ENCODE measurements around the gene SIPA1L3. TPM values are rescaled to one million over a fixed set of nuclear protein-coding genes. Genes with fewer than 3 reads are reported as not detected.

Gene SIPA1L3
- total RNA-seq, 1 donor from 2014 or later, result 29.6 TPM

- Mint-ChIP-seq H3K4me3 (ENCODE audit: unreplicated experiment) (no peak overlapping the region), H3K9me3 (ENCODE audit: unreplicated experiment) (no peaks in the 10 kb centered on the region), H3K36me3 (ENCODE audit: low read depth, unreplicated experiment) (peaks cover 22% of the 10 kb centered on the region), H3K4me1 (ENCODE audit: unreplicated experiment) (peaks cover 38% of the 10 kb centered on the region), H3K27me3 (ENCODE audit: unreplicated experiment) (peaks cover 8% of the 10 kb centered on the region), H3K27ac (ENCODE audit: unreplicated experiment) (peak overlapping the region; percentile 26)
- no peak for DNase-seq (ENCODE audit: low spot score)
- TF ChIP-seq CTCF (IDR thresholded peaks at IDR 0.05; ENCODE audit: unreplicated experiment), result no peak
These were observed 140.6 kb downstream of the SIPA1L3 start for GRCh38 chr19:38047641-38048040.

GRCh38 chr19:38049105-38049649, 142.2 kb downstream of the SIPA1L3 start:
- no peak overlapping the region for H3K4me3 Mint-ChIP-seq (ENCODE audit: unreplicated experiment)
- peaks cover 8% of the 10 kb centered on the region for H3K27me3 Mint-ChIP-seq (ENCODE audit: unreplicated experiment)
- H3K9me3 Mint-ChIP-seq (ENCODE audit: unreplicated experiment), result no peaks in the 10 kb centered on the region
- no peak for TF ChIP-seq CTCF (IDR thresholded peaks at IDR 0.05; ENCODE audit: unreplicated experiment)
- H3K27ac Mint-ChIP-seq (ENCODE audit: unreplicated experiment), result no peak overlapping the region
- H3K4me1 Mint-ChIP-seq (ENCODE audit: unreplicated experiment), result peaks cover 30% of the 10 kb centered on the region
- peaks cover 17% of the 10 kb centered on the region for H3K36me3 Mint-ChIP-seq (ENCODE audit: low read depth, unreplicated experiment)
- DNase-seq (ENCODE audit: low spot score), result no peak

GRCh38 chr19:38055010-38055409, 148.0 kb downstream of the SIPA1L3 start:
- no peak for TF ChIP-seq CTCF (IDR thresholded peaks at IDR 0.05; ENCODE audit: unreplicated experiment)
- Mint-ChIP-seq H3K27me3 (ENCODE audit: unreplicated experiment) (peaks cover 3% of the 10 kb centered on the region), H3K9me3 (ENCODE audit: unreplicated experiment) (no peaks in the 10 kb centered on the region), H3K4me3 (ENCODE audit: unreplicated experiment) (no peak overlapping the region), H3K27ac (ENCODE audit: unreplicated experiment) (peak overlapping the region; percentile 91), H3K36me3 (ENCODE audit: low read depth, unreplicated experiment) (peaks cover 4% of the 10 kb centered on the region), H3K4me1 (ENCODE audit: unreplicated experiment) (peaks cover 43% of the 10 kb centered on the region)
- DNase-seq (ENCODE audit: low spot score), result peak; percentile 26

DNA sequence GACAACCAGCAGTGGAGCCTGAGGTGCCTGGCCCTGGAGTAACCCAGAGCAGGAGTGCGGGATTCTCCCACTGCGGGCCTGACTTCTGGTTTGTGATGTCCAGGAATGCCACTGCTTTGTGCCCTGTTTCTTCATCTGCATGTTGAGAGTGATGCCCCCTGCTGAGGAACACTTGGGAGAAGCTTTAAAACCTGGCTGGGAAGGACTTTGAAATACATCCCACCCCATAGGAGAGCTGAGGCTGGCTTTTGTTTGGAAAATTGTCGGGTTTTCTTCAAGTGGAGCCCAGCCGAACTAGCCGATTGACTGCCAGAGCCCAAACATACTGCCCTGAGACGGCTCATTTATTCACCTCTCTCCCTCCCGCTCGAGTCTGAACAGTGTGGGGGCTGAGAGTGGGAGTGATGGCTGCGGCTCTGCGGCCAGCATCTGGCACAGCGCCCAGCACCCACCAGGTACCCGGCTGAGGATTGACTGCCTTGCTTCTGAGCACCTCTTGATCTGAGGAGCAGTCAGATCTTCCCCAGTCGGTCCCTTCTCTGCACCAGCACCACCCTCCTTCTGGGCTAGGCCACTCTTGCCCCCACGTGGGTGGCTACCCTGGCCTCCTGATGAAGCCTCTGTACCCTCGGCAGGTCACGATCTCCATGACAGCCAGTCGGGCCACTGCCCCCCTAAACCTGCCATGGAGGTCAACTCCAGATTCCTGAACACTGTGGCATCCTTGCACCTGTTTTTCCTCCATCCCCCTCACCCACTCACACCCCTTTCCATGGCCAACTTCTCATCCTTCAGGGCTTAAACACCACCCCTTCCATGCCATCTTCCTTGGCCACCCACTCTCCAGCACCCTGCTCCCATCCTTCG, 148.9 kb downstream of the SIPA1L3 start:
- Mint-ChIP-seq H3K4me1 (ENCODE audit: unreplicated experiment) (peaks cover 43% of the 10 kb centered on the region), H3K9me3 (ENCODE audit: unreplicated experiment) (no peaks in the 10 kb centered on the region), H3K27ac (ENCODE audit: unreplicated experiment) (peak overlapping the region; percentile 91), H3K4me3 (ENCODE audit: unreplicated experiment) (no peak overlapping the region), H3K36me3 (ENCODE audit: low read depth, unreplicated experiment) (peaks cover 4% of the 10 kb centered on the region), H3K27me3 (ENCODE audit: unreplicated experiment) (peaks cover 3% of the 10 kb centered on the region)
- no peak for DNase-seq (ENCODE audit: low spot score)
- no peak for TF ChIP-seq CTCF (IDR thresholded peaks at IDR 0.05; ENCODE audit: unreplicated experiment)

DNA sequence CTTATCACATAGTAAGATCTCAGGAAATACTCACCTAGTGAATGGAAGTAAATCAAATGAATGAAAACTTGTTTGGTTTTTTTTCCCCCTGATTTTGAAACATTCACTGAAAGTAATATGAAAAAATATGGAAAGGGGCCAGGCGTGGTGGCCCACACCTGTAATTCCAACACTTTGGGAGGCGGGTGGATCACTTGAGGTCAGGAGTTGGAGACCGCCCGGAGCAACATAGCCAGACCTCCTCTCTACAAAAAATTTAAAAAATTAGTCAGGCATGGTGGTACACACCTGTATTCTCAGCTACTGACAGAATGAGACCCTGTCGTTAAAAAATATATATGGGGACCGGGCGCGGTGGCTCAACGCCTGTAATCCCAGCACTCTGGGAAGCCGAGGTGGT, 149.6 kb downstream of the SIPA1L3 start:
- Mint-ChIP-seq H3K36me3 (ENCODE audit: low read depth, unreplicated experiment) (peaks cover 6% of the 10 kb centered on the region), H3K4me1 (ENCODE audit: unreplicated experiment) (peaks cover 43% of the 10 kb centered on the region), H3K9me3 (ENCODE audit: unreplicated experiment) (no peaks in the 10 kb centered on the region), H3K27ac (ENCODE audit: unreplicated experiment) (peak overlapping the region; percentile 91), H3K27me3 (ENCODE audit: unreplicated experiment) (peaks cover 3% of the 10 kb centered on the region), H3K4me3 (ENCODE audit: unreplicated experiment) (no peak overlapping the region)
- no peak for DNase-seq (ENCODE audit: low spot score)
- no peak for TF ChIP-seq CTCF (IDR thresholded peaks at IDR 0.05; ENCODE audit: unreplicated experiment)

Measured in endothelial cell (in vitro differentiated cells).